SJSA1 (cell line): ENCODE data around the gene GRIN1. TPM values are rescaled to one million over a fixed set of nuclear protein-coding genes. Genes with fewer than 3 reads are reported as not detected.

ENCODE experiments used
- DNase-seq, 2 experiments: peaks; one replicate each; pipeline ENCODE4 v3.0.0-alpha.2; 2015 to 2020; ENCODE audit warnings: low spot score in 2 of 2, low read depth in 1 of 2
- H3K27ac ChIP-seq: fragments of 250-450 bp; sonication (Bioruptor Pico); 2 replicates; pipeline ENCODE4 v1.5.1; 2020; ENCODE audit warnings: mild to moderate bottlenecking, moderate library complexity
- H3K27me3 ChIP-seq: fragments of 250-450 bp; sonication (Bioruptor Pico); replicated peaks from 2 replicates; pipeline ENCODE4 v1.5.1; 2020; ENCODE audit warnings: mild to moderate bottlenecking, moderate library complexity
- H3K36me3 ChIP-seq: fragments of 250-450 bp; sonication (Bioruptor Pico); 2 replicates; pipeline ENCODE4 v1.5.1; 2020; ENCODE audit warnings: mild to moderate bottlenecking
- H3K4me1 ChIP-seq: fragments of 250-450 bp; sonication (Bioruptor Pico); replicated peaks from 2 replicates; pipeline ENCODE4 v1.6.1; 2021; ENCODE audit warnings: mild to moderate bottlenecking
- H3K4me3 ChIP-seq: fragments of 250-450 bp; sonication (Bioruptor Pico); 2 replicates; pipeline ENCODE4 v1.5.1; 2020; ENCODE audit warnings: mild to moderate bottlenecking
- H3K9me3 ChIP-seq: fragments of 250-450 bp; sonication (Bioruptor Pico); replicated peaks from 2 replicates; pipeline ENCODE4 v1.5.1; 2020; ENCODE audit warnings: mild to moderate bottlenecking
- total RNA-seq: library from RNA; depleted of rRNA; stranded (reverse); fragments of >200 nt; shearing (Covaris generic); gene quantifications from 2 replicates; pipeline ENCODE4 v1.2.3, GENCODE V29; 2014

GRIN1 gene
- total RNA-seq, 1 experiment from 2014 or later = not detected

GRCh38 chr9:137174722-137175293 is 35.9 kb downstream of the GRIN1 start:
- Histone ChIP-seq H3K9me3 (no peaks in the 10 kb centered on the region), H3K4me1 (peaks cover 10% of the 10 kb centered on the region), H3K27ac (no peak overlapping the region), H3K27me3 (peaks cover 20% of the 10 kb centered on the region), H3K36me3 (peaks cover 7% of the 10 kb centered on the region), H3K4me3 (no peak overlapping the region)
- DNase-seq = no peak

DNA sequence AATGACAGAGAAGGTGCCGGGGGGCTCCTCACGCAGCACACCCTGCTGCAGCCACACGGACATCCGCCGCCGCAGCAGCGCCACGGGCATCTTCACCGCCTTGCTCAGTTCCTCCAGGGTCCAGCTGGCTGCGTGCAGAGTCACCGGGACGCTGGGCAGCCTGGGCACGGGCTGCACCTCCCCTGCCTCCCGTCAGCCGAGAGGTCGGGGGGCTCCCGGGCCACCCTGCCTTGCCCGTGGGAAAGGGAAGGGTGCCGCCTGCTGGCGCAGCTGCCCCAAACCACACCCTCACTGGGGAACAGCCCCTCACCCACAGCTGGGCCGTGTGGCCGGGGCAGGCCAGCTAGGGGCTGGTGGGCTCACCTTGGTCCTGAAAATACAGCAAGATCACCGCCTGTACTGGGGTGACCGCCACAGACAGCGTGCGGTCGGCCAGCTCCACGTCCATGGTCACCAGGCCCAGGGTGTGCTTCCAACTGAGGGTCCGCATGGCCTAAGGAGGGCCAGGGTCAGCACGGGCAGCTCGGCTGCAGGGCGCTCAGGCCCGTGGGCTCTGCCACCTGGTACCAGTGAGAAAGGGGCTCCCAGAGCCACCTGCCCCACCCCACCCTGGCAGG is 36.5 kb downstream of the GRIN1 start:
- Histone ChIP-seq H3K36me3 (peaks cover 13% of the 10 kb centered on the region), H3K4me3 (no peak overlapping the region), H3K27me3 (peaks cover 14% of the 10 kb centered on the region), H3K27ac (no peak overlapping the region), H3K9me3 (no peaks in the 10 kb centered on the region), H3K4me1 (peaks cover 10% of the 10 kb centered on the region)
- DNase-seq = no peak

DNA sequence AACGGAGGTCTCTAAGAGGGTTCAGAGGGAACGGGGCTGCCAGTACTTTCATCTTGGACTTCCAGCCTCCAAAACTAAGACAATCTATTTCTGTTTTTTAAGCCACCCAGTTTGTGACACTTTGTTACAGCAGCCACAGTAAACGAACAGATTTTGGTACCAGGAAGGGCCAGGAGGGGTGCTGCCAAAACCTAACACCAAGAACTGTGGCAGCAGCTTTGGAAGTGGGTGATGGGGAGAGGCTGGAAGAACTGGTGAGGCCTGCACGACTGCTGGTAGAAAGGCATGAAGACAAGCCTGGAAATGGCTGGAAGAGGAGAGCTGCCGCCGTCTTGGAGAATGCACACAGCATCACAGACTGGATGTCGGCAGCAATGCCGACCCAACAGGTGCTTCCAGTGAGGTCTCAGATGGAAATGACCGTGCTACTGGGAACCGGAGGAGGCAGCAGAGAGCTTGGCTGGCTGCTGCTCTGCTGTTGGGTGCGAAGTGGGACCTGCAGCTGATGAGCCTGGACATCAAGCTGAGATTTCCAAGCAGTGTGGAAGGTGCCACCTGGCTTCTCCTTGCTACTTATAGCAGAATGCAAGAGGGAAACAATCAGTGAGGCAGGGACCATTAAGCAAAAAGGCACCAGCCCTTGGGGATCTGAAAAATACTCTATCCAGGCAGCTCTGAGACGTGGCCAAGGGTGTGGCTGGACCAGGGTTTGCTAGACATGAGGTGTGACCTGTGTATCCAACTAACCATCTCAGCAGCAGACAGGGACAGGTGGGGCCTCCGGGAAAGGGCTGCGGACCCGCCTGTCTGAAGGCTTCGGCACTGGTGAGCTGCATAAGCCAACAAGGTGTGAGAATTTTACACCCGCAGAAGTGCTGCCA is 37.6 kb downstream of the GRIN1 start:
- H3K4me1 ChIP-seq = peaks cover 10% of the 10 kb centered on the region
- no peaks in the 10 kb centered on the region for H3K9me3 ChIP-seq
- no peak for DNase-seq
- H3K27ac ChIP-seq = no peak overlapping the region
- peaks cover 22% of the 10 kb centered on the region for H3K36me3 ChIP-seq
- peaks cover 3% of the 10 kb centered on the region; the same call in 1 of the 2 replicates for H3K27me3 ChIP-seq
- no peak overlapping the region for H3K4me3 ChIP-seq

DNA sequence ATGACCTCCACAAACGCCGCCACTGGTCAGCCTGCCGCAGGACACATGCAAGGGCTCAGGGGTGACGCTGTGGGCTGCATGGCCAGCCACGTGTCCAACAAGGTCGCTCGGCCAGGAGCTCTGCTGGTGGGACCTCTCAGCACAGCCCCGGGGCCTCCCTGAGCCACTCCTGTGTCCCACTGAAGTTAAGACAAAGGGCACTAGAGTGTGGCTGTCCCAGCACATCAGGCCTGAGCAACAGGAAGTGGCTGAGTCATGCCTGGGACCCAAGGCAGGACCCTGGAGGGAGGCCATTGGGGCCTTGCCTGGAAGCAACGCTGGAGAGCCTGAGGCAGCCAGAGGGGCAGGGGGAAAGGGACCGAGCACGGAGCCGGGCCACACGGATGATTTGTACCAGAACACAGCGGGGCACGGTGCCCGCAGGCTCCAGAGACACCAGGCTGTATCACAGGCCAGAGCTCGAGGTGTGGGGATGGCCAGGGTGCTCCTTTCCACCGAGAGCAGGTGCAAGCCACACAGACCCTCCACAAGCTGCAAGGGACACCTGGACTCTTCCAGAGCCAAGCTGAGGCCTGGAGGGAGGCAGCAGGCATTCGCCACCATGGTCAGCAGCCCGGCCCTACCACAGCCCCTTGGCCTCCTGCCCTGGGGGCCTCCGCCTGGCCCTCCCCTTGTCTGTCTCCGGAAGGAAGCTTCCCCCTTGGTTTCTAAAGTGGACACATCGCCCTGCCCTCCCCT is 39.4 kb downstream of the GRIN1 start:
- Histone ChIP-seq H3K9me3 (no peaks in the 10 kb centered on the region), H3K27ac (no peak overlapping the region), H3K4me1 (peaks cover 10% of the 10 kb centered on the region), H3K36me3 (peaks cover 38% of the 10 kb centered on the region), H3K4me3 (no peak overlapping the region), H3K27me3 (no peaks in the 10 kb centered on the region)
- no peak for DNase-seq

DNA sequence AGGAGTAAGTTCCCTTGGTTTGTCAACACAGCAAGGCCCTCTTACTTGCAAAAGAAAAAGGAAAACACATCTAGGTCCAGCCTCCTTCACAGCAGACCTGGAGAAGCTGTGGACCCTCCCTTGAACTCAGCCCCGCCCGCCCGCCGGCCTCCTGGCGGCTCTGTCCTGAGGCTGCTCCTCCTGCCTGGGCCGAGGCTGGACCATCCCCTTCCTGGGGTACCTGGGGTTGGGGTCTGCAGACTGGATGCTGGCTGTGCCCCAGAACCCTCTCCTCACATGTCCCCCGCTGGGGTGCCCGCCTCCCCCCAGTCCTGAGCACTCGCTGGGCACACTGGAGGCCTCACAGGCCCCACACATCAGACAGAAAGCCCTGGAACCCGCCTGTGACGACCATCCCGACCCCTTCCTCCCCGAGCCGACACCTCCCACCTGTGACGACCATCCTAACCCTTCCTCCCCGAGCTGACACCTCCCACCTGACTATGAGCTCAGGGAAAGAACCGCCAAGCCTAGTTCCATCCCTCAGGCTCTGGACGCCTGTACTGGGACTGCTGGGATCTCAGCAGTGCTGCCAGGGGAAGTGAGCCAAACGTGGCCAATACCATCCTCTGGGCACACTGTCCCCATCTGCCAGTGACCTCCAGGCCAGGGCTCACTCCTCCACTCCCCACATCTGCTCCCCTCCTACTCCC is 40.1 kb downstream of the GRIN1 start:
- Histone ChIP-seq H3K27ac (no peak overlapping the region), H3K36me3 (peaks cover 44% of the 10 kb centered on the region), H3K27me3 (no peaks in the 10 kb centered on the region), H3K9me3 (no peaks in the 10 kb centered on the region), H3K4me1 (peaks cover 10% of the 10 kb centered on the region), H3K4me3 (no peak overlapping the region)
- DNase-seq = no peak

GRCh38 chr9:137179761-137180160 is 40.8 kb downstream of the GRIN1 start:
- no peak for DNase-seq
- H3K27ac ChIP-seq = no peak overlapping the region
- H3K27me3 ChIP-seq = no peaks in the 10 kb centered on the region
- peaks cover 44% of the 10 kb centered on the region for H3K36me3 ChIP-seq
- peaks cover 10% of the 10 kb centered on the region for H3K4me1 ChIP-seq
- H3K9me3 ChIP-seq = no peaks in the 10 kb centered on the region
- H3K4me3 ChIP-seq = no peak overlapping the region

GRCh38 chr9:137180491-137180890 is 41.5 kb downstream of the GRIN1 start:
- Histone ChIP-seq H3K9me3 (no peaks in the 10 kb centered on the region), H3K27me3 (no peaks in the 10 kb centered on the region), H3K36me3 (peaks cover 50% of the 10 kb centered on the region), H3K4me3 (no peak overlapping the region), H3K27ac (no peak overlapping the region), H3K4me1 (peaks cover 10% of the 10 kb centered on the region)
- DNase-seq = no peak

DNA sequence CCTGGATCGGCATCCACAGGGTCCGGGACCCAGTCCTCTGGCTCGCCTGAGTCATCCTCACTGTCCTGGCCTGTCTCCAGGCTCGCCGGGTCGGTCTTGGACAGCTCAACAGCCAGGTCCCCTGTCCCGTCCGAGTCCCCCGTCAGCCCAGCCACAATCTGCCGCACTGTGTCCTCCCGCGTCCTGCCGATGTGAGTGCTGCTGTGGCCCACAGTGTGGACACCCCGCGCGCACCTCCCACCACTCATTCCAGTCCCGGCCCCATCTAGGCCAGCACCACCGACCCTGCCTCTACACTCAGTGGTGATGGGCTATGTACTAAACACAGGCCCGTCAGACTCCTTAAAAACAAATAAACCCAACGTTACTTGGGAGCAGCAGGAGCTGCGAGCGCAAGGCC is 42.7 kb downstream of the GRIN1 start:
- no peaks in the 10 kb centered on the region for H3K9me3 ChIP-seq
- peaks cover 10% of the 10 kb centered on the region for H3K4me1 ChIP-seq
- no peaks in the 10 kb centered on the region for H3K27me3 ChIP-seq
- H3K27ac ChIP-seq = no peak overlapping the region
- H3K36me3 ChIP-seq = peaks cover 62% of the 10 kb centered on the region
- DNase-seq = no peak
- H3K4me3 ChIP-seq = no peak overlapping the region

DNA sequence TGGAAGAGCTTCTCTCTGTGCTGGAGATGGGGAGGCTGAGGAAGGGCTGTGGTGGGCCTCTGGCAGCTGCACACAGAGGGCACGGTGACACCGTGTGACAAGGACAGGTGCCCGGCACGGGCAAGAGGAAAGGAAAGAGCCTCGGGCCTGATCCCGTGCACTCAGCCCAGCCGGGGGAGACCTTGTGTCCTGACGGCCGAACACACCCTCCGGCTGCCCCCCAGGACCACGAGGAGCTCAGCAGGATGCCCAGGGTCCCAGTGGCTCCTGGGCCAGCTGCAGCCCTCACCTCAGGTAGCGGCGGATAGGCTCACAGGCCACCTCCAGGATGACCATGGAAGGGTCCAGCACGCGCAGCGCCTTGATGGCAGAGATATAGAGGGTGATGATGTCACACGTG is 43.9 kb downstream of the GRIN1 start:
- Histone ChIP-seq H3K36me3 (peaks cover 73% of the 10 kb centered on the region), H3K27me3 (no peaks in the 10 kb centered on the region), H3K4me1 (peaks cover 22% of the 10 kb centered on the region), H3K4me3 (no peak overlapping the region), H3K9me3 (no peaks in the 10 kb centered on the region), H3K27ac (no peak overlapping the region)
- DNase-seq = no peak

DNA sequence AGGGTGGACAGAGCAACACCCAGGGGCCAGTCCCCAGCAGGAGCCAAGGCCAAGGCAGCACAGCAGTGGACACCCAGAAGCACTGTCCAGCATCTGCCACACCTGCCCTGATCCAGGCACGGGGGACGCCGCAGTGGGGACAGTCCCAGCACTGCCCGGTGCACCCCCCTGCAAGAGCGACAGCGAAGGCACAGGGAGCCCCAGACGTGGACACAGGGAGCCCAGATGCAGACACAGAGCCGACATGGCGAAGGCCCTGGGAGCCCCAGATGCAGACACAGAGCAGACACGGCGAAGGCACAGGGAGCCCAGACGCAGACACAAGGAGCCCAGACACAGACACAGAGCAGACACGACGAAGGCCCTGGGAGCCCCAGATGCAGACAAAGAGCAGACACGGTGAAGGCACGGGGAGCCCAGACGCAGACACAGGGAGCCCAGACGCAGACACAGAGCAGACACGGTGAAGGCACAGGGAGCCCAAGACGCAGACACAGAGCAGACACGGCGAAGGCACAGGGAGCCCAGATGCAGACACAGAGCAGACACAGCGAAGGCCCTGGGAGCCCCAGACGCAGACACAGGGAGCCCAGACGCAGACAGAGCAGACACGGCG is 45.1 kb downstream of the GRIN1 start:
- no peaks in the 10 kb centered on the region for H3K9me3 ChIP-seq
- peaks cover 80% of the 10 kb centered on the region for H3K36me3 ChIP-seq
- H3K4me1 ChIP-seq = peaks cover 14% of the 10 kb centered on the region
- H3K27me3 ChIP-seq = no peaks in the 10 kb centered on the region
- no peak overlapping the region for H3K27ac ChIP-seq
- H3K4me3 ChIP-seq = no peak overlapping the region
- no peak for DNase-seq

DNA sequence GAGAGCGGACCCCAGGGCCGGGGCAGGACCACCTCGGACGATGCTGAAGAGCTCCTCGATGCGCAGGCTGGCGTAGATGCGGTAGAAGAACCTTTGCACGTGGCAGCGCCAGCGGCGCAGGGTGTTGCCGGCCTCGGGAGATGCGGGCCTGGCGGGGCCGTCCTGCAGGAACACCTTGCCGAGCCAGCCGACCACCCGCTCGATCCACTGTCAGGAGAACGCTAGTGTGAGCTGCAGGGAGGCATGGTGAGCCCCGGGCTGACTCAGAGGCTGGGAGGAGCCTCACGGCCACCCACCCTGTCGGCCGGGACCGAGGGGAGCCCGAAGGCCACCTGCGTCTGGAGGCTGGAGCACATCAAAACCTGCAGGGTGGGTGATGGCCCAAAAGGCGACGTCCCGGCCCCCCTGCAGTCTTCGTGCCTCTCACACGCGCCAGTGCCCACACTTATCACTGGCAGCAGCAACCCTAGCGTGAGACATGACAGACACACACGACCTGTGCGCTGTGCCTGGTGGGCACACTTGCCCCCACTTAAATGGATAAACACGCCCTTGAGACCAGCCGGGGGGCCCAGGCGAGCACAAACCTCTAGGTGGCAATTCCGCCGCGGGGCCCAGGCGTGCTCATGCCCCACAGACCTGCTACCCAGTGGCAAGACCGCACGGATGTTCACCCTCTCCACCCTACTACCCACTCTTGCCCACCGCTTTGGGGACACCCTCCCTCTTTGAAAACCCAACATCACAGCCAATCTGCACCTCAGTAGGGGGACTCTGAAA is 46.1 kb downstream of the GRIN1 start:
- Histone ChIP-seq H3K36me3 (peaks cover 85% of the 10 kb centered on the region), H3K9me3 (no peaks in the 10 kb centered on the region), H3K27me3 (no peaks in the 10 kb centered on the region), H3K4me3 (no peak overlapping the region), H3K27ac (no peak overlapping the region), H3K4me1 (peaks cover 24% of the 10 kb centered on the region)
- no peak for DNase-seq

- DNase-seq = no peak
- Histone ChIP-seq H3K36me3 (peaks cover 87% of the 10 kb centered on the region), H3K9me3 (no peaks in the 10 kb centered on the region), H3K4me3 (no peak overlapping the region), H3K4me1 (peaks cover 25% of the 10 kb centered on the region), H3K27ac (no peak overlapping the region), H3K27me3 (no peaks in the 10 kb centered on the region)
These were observed 47.0 kb downstream of the GRIN1 start for GRCh38 chr9:137185921-137186320.
